ENCODE results near the gene DOCK3. TPM values are rescaled to one million over a fixed set of nuclear protein-coding genes. Genes with fewer than 3 reads are reported as not detected.
"Not testable (repeated sequence)": the region's sequence is repeated elsewhere in the genome, so short reads cannot be mapped to it uniquely, and the experiment has no call there.

Gene DOCK3
- polyA plus RNA-seq, 4 donors = 0.13 to 0.34 TPM; not detected in 2

GRCh38 chr3:51156147-51156546, 481.4 kb downstream of the DOCK3 start:
- 76 to 86% (median 80%) methylated on average over 2 of the region's 2 CpGs for WGBS, 3 donors
- no peak overlapping the region for H3K27ac ChIP-seq (ENCODE audit: low read depth in 1 of 3, low read length in 2 of 3)
- H3K9me3 ChIP-seq (ENCODE audit: control insufficient read depth in 2 of 2, insufficient read depth in 1 of 2, low read depth in 1 of 2, low read length in 1 of 2) = no peaks in the 10 kb centered on the region
- H3K4me3 ChIP-seq (ENCODE audit: low read depth in 1 of 3, low read length in 3 of 3) = no peak overlapping the region
- no peaks in the 10 kb centered on the region for H3K27me3 ChIP-seq (ENCODE audit: control insufficient read depth in 3 of 3, insufficient read depth in 3 of 3, low read length in 3 of 3)
- no peaks in the 10 kb centered on the region for H3K4me1 ChIP-seq (ENCODE audit: control insufficient read depth in 3 of 3, insufficient read depth in 2 of 3, low read depth in 1 of 3, low read length in 2 of 3)
- no peak for FAIRE-seq
- DNase-seq = no peak
- H3K36me3 ChIP-seq (ENCODE audit: control insufficient read depth in 3 of 3, insufficient read depth in 2 of 3, low read depth in 1 of 3, low read length in 3 of 3) = no peaks in the 10 kb centered on the region

DNA sequence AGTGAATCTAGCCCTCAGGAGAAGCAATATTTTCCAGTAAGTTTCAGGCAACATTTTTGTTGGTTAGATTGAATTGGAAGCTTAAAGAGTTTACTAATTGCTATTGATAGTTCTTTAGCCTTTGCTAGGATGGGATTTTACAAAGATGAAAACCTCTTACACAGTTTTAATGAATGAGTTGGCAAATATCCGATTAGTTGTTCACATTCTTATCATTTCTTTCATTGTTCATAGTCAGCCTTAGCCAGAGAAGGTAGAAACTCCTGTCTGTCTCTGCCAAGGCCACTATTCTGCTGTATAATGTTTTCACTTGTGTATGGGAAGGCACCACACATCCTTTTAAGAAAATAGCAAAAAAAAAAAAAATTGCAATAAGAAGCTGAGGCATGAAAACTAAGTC, 488.3 kb downstream of the DOCK3 start:
- no peak for FAIRE-seq

DNA sequence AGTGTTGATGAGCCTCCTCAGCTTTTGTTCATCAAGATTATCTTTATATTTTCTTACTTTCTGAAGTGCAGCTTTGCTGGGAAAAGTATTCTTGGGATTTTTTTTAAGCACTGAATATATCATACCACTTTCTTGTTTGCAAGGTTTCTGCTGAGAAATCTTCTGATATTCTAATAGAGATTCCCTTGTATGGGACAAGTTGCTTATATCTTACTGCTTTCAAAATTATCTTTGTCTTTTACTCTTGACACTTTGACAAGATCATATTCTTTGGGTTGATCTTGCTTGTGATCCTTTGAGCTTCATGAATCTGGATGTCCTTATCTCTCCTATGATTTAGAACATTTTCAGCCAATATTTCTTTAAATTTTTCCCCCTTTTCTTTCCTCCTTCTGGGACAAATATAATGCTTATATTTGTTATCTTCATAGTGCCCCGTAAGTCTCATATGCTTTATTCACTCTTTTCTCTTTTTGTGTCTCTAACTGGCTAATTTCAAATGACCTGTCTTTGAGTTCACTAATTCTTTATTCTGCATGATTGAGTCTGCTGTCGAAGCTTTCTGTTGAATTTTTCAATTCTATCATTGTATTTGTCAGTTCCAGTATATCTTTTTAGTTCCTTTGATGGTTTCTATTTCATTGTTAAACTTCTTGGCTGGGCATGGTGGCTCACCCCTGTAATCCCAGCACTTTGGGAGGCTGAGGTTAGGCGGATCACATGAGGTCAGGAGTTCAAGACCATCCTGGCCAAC, 499.0 kb downstream of the DOCK3 start:
- no peak overlapping the region for H3K27ac ChIP-seq (ENCODE audit: low read depth in 1 of 3, low read length in 2 of 3)
- peaks cover 0 to 25% of the 10 kb centered on the region in 2 donors for H3K9me3 ChIP-seq (ENCODE audit: control insufficient read depth in 2 of 2, insufficient read depth in 1 of 2, low read depth in 1 of 2, low read length in 1 of 2)
- no peaks in the 10 kb centered on the region for H3K27me3 ChIP-seq (ENCODE audit: control insufficient read depth in 3 of 3, insufficient read depth in 3 of 3, low read length in 3 of 3)
- FAIRE-seq (no peak), DNase-seq (no peak)
- H3K36me3 ChIP-seq (ENCODE audit: control insufficient read depth in 3 of 3, insufficient read depth in 2 of 3, low read depth in 1 of 3, low read length in 3 of 3) = no peaks in the 10 kb centered on the region
- no peaks in the 10 kb centered on the region for H3K4me1 ChIP-seq (ENCODE audit: control insufficient read depth in 3 of 3, insufficient read depth in 2 of 3, low read depth in 1 of 3, low read length in 2 of 3)
- H3K4me3 ChIP-seq (ENCODE audit: low read depth in 1 of 3, low read length in 3 of 3) = no peak overlapping the region
- 80 to 84% (median 81%) methylated on average over 3 of the region's 3 CpGs for WGBS, 3 donors

More for the DNA sequence above, 488.3 kb downstream of the DOCK3 start:
- Histone ChIP-seq H3K4me1 (ENCODE audit: control insufficient read depth in 3 of 3, insufficient read depth in 2 of 3, low read depth in 1 of 3, low read length in 2 of 3) (no peaks in the 10 kb centered on the region), H3K27me3 (ENCODE audit: control insufficient read depth in 3 of 3, insufficient read depth in 3 of 3, low read length in 3 of 3) (no peaks in the 10 kb centered on the region), H3K27ac (ENCODE audit: low read depth in 1 of 3, low read length in 2 of 3) (no peak overlapping the region), H3K4me3 (ENCODE audit: low read depth in 1 of 3, low read length in 3 of 3) (no peak overlapping the region), H3K36me3 (ENCODE audit: control insufficient read depth in 3 of 3, insufficient read depth in 2 of 3, low read depth in 1 of 3, low read length in 3 of 3) (no peaks in the 10 kb centered on the region), H3K9me3 (ENCODE audit: control insufficient read depth in 2 of 2, insufficient read depth in 1 of 2, low read depth in 1 of 2, low read length in 1 of 2) (no peaks in the 10 kb centered on the region)
- WGBS, 3 donors = 64 to 86% (median 79%) methylated on average over 1 of the region's 1 CpG
- DNase-seq = no peak

DNA sequence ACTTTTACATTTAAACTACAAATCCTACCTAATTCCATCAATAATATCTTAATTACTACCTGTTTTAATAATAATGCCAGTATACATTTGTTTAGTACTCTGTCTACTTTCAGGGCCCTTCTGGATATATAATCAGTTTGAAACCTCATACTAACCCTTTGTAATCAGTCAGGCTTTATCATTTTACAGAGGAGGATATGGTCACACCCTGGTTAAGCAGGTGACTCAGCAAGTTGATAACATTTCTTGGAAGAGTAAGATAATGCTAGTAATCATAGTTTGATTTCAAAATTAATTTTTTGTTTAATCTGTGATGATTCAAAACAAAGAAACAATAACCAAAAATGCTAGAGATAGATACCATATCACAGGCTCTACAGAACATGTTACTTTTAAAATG, 502.2 kb downstream of the DOCK3 start:
- FAIRE-seq = no peak

DNA sequence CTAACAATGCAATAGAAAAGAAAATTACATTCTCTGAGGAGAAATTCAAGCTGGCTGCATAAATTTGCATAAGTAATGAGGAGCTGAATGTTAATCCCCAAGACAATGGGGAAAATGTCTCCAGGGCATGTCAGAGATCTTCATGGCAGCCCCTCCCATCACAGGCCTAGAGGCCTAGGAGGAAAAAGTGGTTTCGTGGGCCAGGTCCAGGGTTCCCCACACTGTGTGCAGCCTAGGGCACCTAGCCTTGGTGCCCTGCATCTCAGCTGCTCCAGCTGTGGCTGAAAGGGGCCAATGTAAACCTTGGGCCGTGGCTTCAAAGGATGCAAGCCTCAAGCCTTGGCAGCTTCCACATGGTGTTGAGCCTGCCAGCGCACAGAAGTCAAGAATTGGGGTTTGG, 511.7 kb downstream of the DOCK3 start:
- FAIRE-seq; H3K36me3 ChIP-seq (ENCODE audit: control insufficient read depth in 3 of 3, insufficient read depth in 2 of 3, low read depth in 1 of 3, low read length in 3 of 3); DNase-seq; H3K4me3 ChIP-seq (ENCODE audit: low read depth in 1 of 3, low read length in 3 of 3); H3K27me3 ChIP-seq (ENCODE audit: control insufficient read depth in 3 of 3, insufficient read depth in 3 of 3, low read length in 3 of 3); H3K27ac ChIP-seq (ENCODE audit: low read depth in 1 of 3, low read length in 2 of 3); H3K4me1 ChIP-seq (ENCODE audit: control insufficient read depth in 3 of 3, insufficient read depth in 2 of 3, low read depth in 1 of 3, low read length in 2 of 3); H3K9me3 ChIP-seq (ENCODE audit: control insufficient read depth in 2 of 2, insufficient read depth in 1 of 2, low read depth in 1 of 2, low read length in 1 of 2): not testable (repeated sequence)
- 56 to 75% (median 66%) methylated on average over 3 of the region's 3 CpGs for WGBS, 3 donors

More for the DNA sequence above, 502.2 kb downstream of the DOCK3 start:
- no peaks in the 10 kb centered on the region for H3K36me3 ChIP-seq (ENCODE audit: control insufficient read depth in 3 of 3, insufficient read depth in 2 of 3, low read depth in 1 of 3, low read length in 3 of 3)
- peaks cover 0 to 25% of the 10 kb centered on the region in 2 donors for H3K9me3 ChIP-seq (ENCODE audit: control insufficient read depth in 2 of 2, insufficient read depth in 1 of 2, low read depth in 1 of 2, low read length in 1 of 2)
- H3K27me3 ChIP-seq (ENCODE audit: control insufficient read depth in 3 of 3, insufficient read depth in 3 of 3, low read length in 3 of 3) = no peaks in the 10 kb centered on the region
- DNase-seq = peak in 1 of 2 donors; percentile 2
- no peaks in the 10 kb centered on the region for H3K4me1 ChIP-seq (ENCODE audit: control insufficient read depth in 3 of 3, insufficient read depth in 2 of 3, low read depth in 1 of 3, low read length in 2 of 3)
- H3K27ac ChIP-seq (ENCODE audit: low read depth in 1 of 3, low read length in 2 of 3) = no peak overlapping the region
- H3K4me3 ChIP-seq (ENCODE audit: low read depth in 1 of 3, low read length in 3 of 3) = no peak overlapping the region

GRCh38 chr3:51190199-51190598, 515.5 kb downstream of the DOCK3 start:
- Histone ChIP-seq H3K4me3 (ENCODE audit: low read depth in 1 of 3, low read length in 3 of 3) (no peak overlapping the region), H3K4me1 (ENCODE audit: control insufficient read depth in 3 of 3, insufficient read depth in 2 of 3, low read depth in 1 of 3, low read length in 2 of 3) (no peaks in the 10 kb centered on the region), H3K36me3 (ENCODE audit: control insufficient read depth in 3 of 3, insufficient read depth in 2 of 3, low read depth in 1 of 3, low read length in 3 of 3) (no peaks in the 10 kb centered on the region), H3K27ac (ENCODE audit: low read depth in 1 of 3, low read length in 2 of 3) (no peak overlapping the region), H3K9me3 (ENCODE audit: control insufficient read depth in 2 of 2, insufficient read depth in 1 of 2, low read depth in 1 of 2, low read length in 1 of 2) (peaks cover 0 to 3% of the 10 kb centered on the region in 2 donors), H3K27me3 (ENCODE audit: control insufficient read depth in 3 of 3, insufficient read depth in 3 of 3, low read length in 3 of 3) (no peaks in the 10 kb centered on the region)
- DNase-seq (no peak), FAIRE-seq (no peak)
- 69 to 81% (median 77%) methylated on average over 1 of the region's 1 CpG for WGBS, 3 donors

- peaks cover 0 to 6% of the 10 kb centered on the region in 2 donors for H3K9me3 ChIP-seq (ENCODE audit: control insufficient read depth in 2 of 2, insufficient read depth in 1 of 2, low read depth in 1 of 2, low read length in 1 of 2)
- FAIRE-seq (no peak), DNase-seq (no peak)
- 45 to 65% (median 57%) methylated on average over 3 of the region's 3 CpGs for WGBS, 3 donors
- H3K27ac ChIP-seq (ENCODE audit: low read depth in 1 of 3, low read length in 2 of 3) = no peak overlapping the region
- no peaks in the 10 kb centered on the region for H3K36me3 ChIP-seq (ENCODE audit: control insufficient read depth in 3 of 3, insufficient read depth in 2 of 3, low read depth in 1 of 3, low read length in 3 of 3)
- no peaks in the 10 kb centered on the region for H3K27me3 ChIP-seq (ENCODE audit: control insufficient read depth in 3 of 3, insufficient read depth in 3 of 3, low read length in 3 of 3)
- H3K4me1 ChIP-seq (ENCODE audit: control insufficient read depth in 3 of 3, insufficient read depth in 2 of 3, low read depth in 1 of 3, low read length in 2 of 3) = no peaks in the 10 kb centered on the region
- no peak overlapping the region for H3K4me3 ChIP-seq (ENCODE audit: low read depth in 1 of 3, low read length in 3 of 3)
These were observed 516.1 kb downstream of the DOCK3 start for GRCh38 chr3:51190827-51191226.

GRCh38 chr3:51191768-51192167, 517.0 kb downstream of the DOCK3 start:
- H3K27me3 ChIP-seq (ENCODE audit: control insufficient read depth in 3 of 3, insufficient read depth in 3 of 3, low read length in 3 of 3) = no peaks in the 10 kb centered on the region
- no peak overlapping the region for H3K4me3 ChIP-seq (ENCODE audit: low read depth in 1 of 3, low read length in 3 of 3)
- no peaks in the 10 kb centered on the region for H3K4me1 ChIP-seq (ENCODE audit: control insufficient read depth in 3 of 3, insufficient read depth in 2 of 3, low read depth in 1 of 3, low read length in 2 of 3)
- H3K27ac ChIP-seq (ENCODE audit: low read depth in 1 of 3, low read length in 2 of 3) = no peak overlapping the region
- peaks cover 0 to 6% of the 10 kb centered on the region in 2 donors for H3K9me3 ChIP-seq (ENCODE audit: control insufficient read depth in 2 of 2, insufficient read depth in 1 of 2, low read depth in 1 of 2, low read length in 1 of 2)
- H3K36me3 ChIP-seq (ENCODE audit: control insufficient read depth in 3 of 3, insufficient read depth in 2 of 3, low read depth in 1 of 3, low read length in 3 of 3) = no peaks in the 10 kb centered on the region
- no peak for DNase-seq
- no peak for FAIRE-seq

DNA sequence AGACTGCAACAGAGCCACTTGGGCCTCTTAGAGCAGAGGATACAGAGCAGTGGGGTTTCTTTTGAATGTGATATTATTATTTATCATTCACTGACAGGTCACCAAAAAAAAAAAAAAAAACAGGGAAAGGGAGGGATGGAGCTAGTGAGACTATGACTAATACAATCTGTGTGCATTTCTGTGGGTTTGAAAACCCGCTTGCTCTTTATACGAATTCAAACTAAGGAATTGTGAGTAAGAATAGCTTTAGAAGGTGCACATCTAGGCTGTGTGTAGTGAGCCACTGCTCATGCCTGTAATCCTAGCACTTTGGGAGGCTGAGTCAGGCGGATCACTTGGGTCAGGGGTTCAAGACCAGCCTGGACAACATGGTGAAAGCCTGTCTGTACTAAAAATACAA, 523.8 kb downstream of the DOCK3 start:
- Histone ChIP-seq H3K27ac (ENCODE audit: low read depth in 1 of 3, low read length in 2 of 3) (no peak overlapping the region), H3K36me3 (ENCODE audit: control insufficient read depth in 3 of 3, insufficient read depth in 2 of 3, low read depth in 1 of 3, low read length in 3 of 3) (no peaks in the 10 kb centered on the region), H3K9me3 (ENCODE audit: control insufficient read depth in 2 of 2, insufficient read depth in 1 of 2, low read depth in 1 of 2, low read length in 1 of 2) (peaks cover 0 to 22% of the 10 kb centered on the region in 2 donors), H3K4me3 (ENCODE audit: low read depth in 1 of 3, low read length in 3 of 3) (no peak overlapping the region), H3K4me1 (ENCODE audit: control insufficient read depth in 3 of 3, insufficient read depth in 2 of 3, low read depth in 1 of 3, low read length in 2 of 3) (no peaks in the 10 kb centered on the region), H3K27me3 (ENCODE audit: control insufficient read depth in 3 of 3, insufficient read depth in 3 of 3, low read length in 3 of 3) (no peaks in the 10 kb centered on the region)
- 77 to 89% (median 84%) methylated on average over 3 of the region's 3 CpGs for WGBS, 3 donors
- DNase-seq (no peak), FAIRE-seq (no peak)

Data from small intestine (tissue), 7 donors.